A549 (cell line): Measurements from ENCODE around the gene GAD2. TPM values are rescaled to one million over a fixed set of nuclear protein-coding genes. Genes with fewer than 3 reads are reported as not detected.

Experiments
- ATAC-seq, 2 experiments: fragments of 200-7000 bp in 1 of 2; fragments of >200 bp in 1 of 2; cut with Nextera tagmentation in 1 of 2; cut with Tn5 transposase in 1 of 2; 3 replicates each; pipeline versions ENCODE4 v1.8.0 to v1.9.1; 2018 to 2020; ENCODE audit warnings: mild to moderate bottlenecking in 1 of 2, moderate library complexity in 1 of 2
- CTCF ChIA-PET: fragments of 300-600 bp; sonication (Branson Sonifier 250); formaldehyde crosslinking; extraction: SDS; loops from one replicate; lab custom pipeline; 2021; ENCODE audit warnings: antibody characterized with exemption, inconsistent platforms; lab: Yijun Ruan, JAX
- POLR2A ChIA-PET: fragments of 350-600 bp; formaldehyde crosslinking; extraction: SDS; loops from one replicate; lab custom pipeline; 2021; ENCODE audit warnings: antibody characterized with exemption, inconsistent platforms; lab: Yijun Ruan, JAX
- DNase-seq, 2 experiments: peaks; one replicate each; pipeline versions ENCODE4 v3.0.0 to v3.0.0-alpha.2; 2011 to 2016; ENCODE audit warnings: low read depth in 1 of 2, low spot score in 1 of 2
- FAIRE-seq: peaks from 2 replicates; lab custom pipeline; 2011; peaks lifted over from hg19 to GRCh38; lab: Jason Lieb, UNC
- H3K27ac ChIP-seq, 2 experiments: fragments of >200 bp; sonication (Bioruptor Twin); formaldehyde crosslinking; 3 replicates each; pipeline ENCODE4 v1.5.1; 2016 to 2017
- H3K4me1 ChIP-seq: fragments of >200 bp; sonication (Bioruptor Twin); formaldehyde crosslinking; 3 replicates; pipeline ENCODE4 v1.6.1; 2016
- H3K4me2 ChIP-seq: fragments of >200 bp; sonication (Bioruptor Twin); formaldehyde crosslinking; 3 replicates; pipeline ENCODE4 v1.6.1; 2016
- H3K4me3 ChIP-seq: fragments of >200 bp; sonication (Bioruptor Twin); formaldehyde crosslinking; 3 replicates; pipeline ENCODE4 v1.5.1; 2016
- H3K9me3 ChIP-seq: fragments of >200 bp; sonication (Bioruptor Twin); formaldehyde crosslinking; 3 replicates; pipeline ENCODE4 v1.6.1; 2016
- BHLHE40 ChIP-seq: IDR thresholded peaks from 2 replicates; pipeline ENCODE4 v1.6.1; 2012; ENCODE audit warnings: low read depth, low read length, inconsistent platforms
- CBX8 ChIP-seq: fragments of 200-600 bp; sonication (generic); IDR thresholded peaks from 2 replicates; pipeline ENCODE4 v1.6.1; 2016
- CHD4 ChIP-seq: fragments of 200-600 bp; sonication (generic); IDR thresholded peaks from 2 replicates; pipeline ENCODE4 v1.6.1; 2016; ENCODE audit warnings: antibody characterized with exemption, mild to moderate bottlenecking, borderline replicate concordance
- EHF ChIP-seq: fragments of 250-450 bp; sonication (Bioruptor Pico); IDR thresholded peaks from 2 replicates; pipeline ENCODE4 v1.5.0; 2020; ENCODE audit warnings: mild to moderate bottlenecking
- EP300 ChIP-seq, 2 experiments: fragments of >200 bp; sonication (Bioruptor Twin); formaldehyde crosslinking; IDR thresholded peaks; 2 replicates in 1 of 2; 3 replicates in 1 of 2; pipeline ENCODE4 v1.6.1; 2016 to 2017
- FOXS1 ChIP-seq: fragments of 250-450 bp; sonication (Bioruptor Pico); IDR thresholded peaks from 2 replicates; pipeline ENCODE4 v1.5.0; 2020; ENCODE audit warnings: mild to moderate bottlenecking, moderate library complexity
- HDAC2 ChIP-seq: fragments of 200-600 bp; sonication (generic); IDR thresholded peaks from 2 replicates; pipeline ENCODE4 v1.6.1; 2016
- KDM5A ChIP-seq: fragments of 200-600 bp; sonication (generic); IDR thresholded peaks from 2 replicates; pipeline ENCODE4 v1.6.1; 2016; ENCODE audit warnings: antibody characterized with exemption, mild to moderate bottlenecking
- MAFK ChIP-seq: fragments of 450-650 bp; IDR thresholded peaks from 2 replicates; pipeline ENCODE4 v1.6.1; 2014; ENCODE audit not compliant: partially characterized antibody
- MAZ ChIP-seq: fragments of 150-350 bp; IDR thresholded peaks from 2 replicates; pipeline ENCODE4 v1.6.1; 2014; ENCODE audit warnings: antibody characterized with exemption, low read depth, low read length, borderline replicate concordance
- NFE2L2 ChIP-seq: fragments of 150-350 bp; conservative IDR thresholded peaks from 2 replicates; pipeline ENCODE4 v1.6.1; 2014; ENCODE audit warnings: low read length
- POLR2AphosphoS2 ChIP-seq: conservative IDR thresholded peaks from 2 replicates; pipeline ENCODE4 v1.6.1; 2012; ENCODE audit warnings: low read length, improper control_type of control experiment, inconsistent platforms
- SREBF2 ChIP-seq: fragments of 450-650 bp; IDR thresholded peaks from 2 replicates; pipeline ENCODE4 v1.6.1; 2014; ENCODE audit warnings: mild to moderate bottlenecking, moderate library complexity
- ZFP36 ChIP-seq: fragments of 450-650 bp; IDR thresholded peaks from 2 replicates; pipeline ENCODE4 v1.6.1; 2014; ENCODE audit warnings: borderline replicate concordance; ENCODE audit not compliant: partially characterized antibody
- WGBS: methylation state at CpG from one replicate; pipeline ENCODE4 v1.1.6; 2017; ENCODE audit errors: missing lambda C conversion rate; 5-methylcytosine and 5-hydroxymethylcytosine counted together
- polyA plus RNA-seq, 4 experiments: library from polyadenylated mRNA; depleted of rRNA in 3 of 4; stranded (reverse); fragments of >200 nt; fragmentation: RNase III in 1 of 4; extraction: RNeasy Plus Mini Kit Qiagen cat#74134 plus additional on column Dnase treatment in 1 of 4; gene quantifications; 2 replicates in 3 of 4; 3 replicates in 1 of 4; pipeline ENCODE4 v1.2.3, GENCODE V29; 2011 to 2017
- TF ChIP-seq, protein P1 (sequence below): fragments of >200 bp; sonication (Bioruptor Twin); formaldehyde crosslinking; IDR thresholded peaks from 3 replicates; pipeline ENCODE4 v1.6.1; 2016
- TF ChIP-seq, protein P2 (sequence below): IDR thresholded peaks from 2 replicates; pipeline ENCODE4 v1.6.1; 2012; ENCODE audit warnings: low read depth, borderline replicate concordance
- TF ChIP-seq, protein P3 (sequence below): fragments of 250-450 bp; sonication (Bioruptor Pico); IDR thresholded peaks from 2 replicates; pipeline ENCODE4 v1.5.0; 2020; ENCODE audit warnings: low read depth, mild to moderate bottlenecking, moderate library complexity

Gene GAD2
- polyA plus RNA-seq, 2 of the 4 experiments (the other 2 are of a cell fraction), result not detected

DNA sequence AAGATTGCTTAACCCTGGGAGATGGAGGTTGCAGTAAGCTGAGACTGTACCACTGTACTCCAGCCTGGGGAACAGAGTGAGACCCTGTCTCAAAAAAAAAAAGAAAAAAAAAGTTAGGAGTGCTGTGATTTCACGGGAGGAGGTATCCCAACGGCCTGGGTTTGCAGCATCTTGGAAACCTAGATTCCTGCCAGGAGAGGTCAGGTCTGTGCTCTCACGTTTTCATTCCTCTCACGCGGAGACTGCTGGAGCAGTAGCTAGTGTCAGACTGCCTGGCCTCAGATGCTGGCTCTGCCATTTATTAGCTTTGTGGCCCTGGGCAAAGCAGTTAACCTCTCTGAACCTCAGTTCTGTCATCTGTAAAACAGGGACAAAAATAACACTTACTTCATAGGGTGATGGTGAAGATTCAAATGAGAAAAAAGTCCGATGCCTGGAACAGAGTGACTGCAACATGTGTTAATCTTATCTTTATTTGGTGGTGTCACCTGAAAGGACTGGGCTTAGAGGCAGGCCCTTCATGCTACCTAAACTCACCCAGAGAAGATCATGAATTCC is 94.9 kb downstream of the GAD2 start:
- no peak for TF ChIP-seq POLR2AphosphoS2
- TF ChIP-seq SREBF2, result no peak
- TF ChIP-seq EP300 (IDR thresholded peaks at IDR 0.05), result no peak
- FAIRE-seq (no peak), DNase-seq (peak; percentile 6 to 18), ATAC-seq (peak; percentile 74 to 84; a peak in 4 of 6 replicates)
- peaks cover 3% of the 10 kb centered on the region; the same call in 1 of the 3 replicates for H3K4me1 ChIP-seq
- H3K9me3 ChIP-seq, result no peaks in the 10 kb centered on the region
- H3K4me3 ChIP-seq, result no peak overlapping the region
- CTCF ChIA-PET, result interaction anchor here (0.6 kb wide), 1 partner anchor 156 kb away, joined by 3 read pairs; no protein-coding TSS in a partner anchor
- no peak overlapping the region for H3K27ac ChIP-seq
- POLR2A ChIA-PET, result no interaction called here
- peak overlapping the region; percentile 35; the same call in 1 of the 3 replicates for H3K4me2 ChIP-seq
- WGBS, result 58% methylated on average over 6 of the region's 6 CpGs

DNA sequence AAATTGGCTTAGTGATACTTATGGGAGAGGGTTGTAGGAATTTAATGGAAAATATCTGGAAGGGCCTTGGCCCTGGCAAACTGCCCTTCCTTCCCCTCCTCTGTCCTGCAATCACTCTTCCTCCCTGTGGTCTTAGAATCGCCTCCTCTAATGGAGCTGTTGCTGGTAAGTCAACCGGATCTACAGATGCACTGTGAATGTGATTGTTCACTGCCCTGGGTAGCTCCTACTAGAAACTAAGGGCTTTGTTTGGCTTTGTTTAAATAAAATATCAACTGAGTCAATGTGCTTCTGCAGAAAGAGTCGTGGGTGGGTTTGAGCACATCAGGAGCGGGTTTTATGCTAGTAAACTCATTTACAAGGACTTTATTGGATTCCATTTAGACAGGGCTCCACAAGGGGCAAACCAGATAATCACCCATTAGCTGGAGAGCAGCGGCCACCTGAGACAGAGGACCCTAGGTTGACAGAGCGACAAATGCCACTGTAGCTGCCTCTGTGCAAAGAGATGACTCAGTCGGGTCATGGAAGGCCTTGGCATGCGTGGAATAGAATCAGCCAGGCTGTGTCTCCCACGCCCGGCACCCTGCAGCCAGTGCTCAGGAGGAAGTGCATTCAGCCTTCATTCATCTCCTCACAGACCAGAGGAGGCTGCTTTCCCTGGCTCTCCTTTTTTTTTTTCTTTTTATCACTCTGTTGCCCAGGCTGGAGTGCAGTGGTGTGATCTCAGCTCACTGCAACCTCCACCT is 97.9 kb downstream of the GAD2 start:
- ATAC-seq, result no peak
- WGBS, result 41% methylated on average over 10 of the region's 10 CpGs
- no peak for DNase-seq

DNA sequence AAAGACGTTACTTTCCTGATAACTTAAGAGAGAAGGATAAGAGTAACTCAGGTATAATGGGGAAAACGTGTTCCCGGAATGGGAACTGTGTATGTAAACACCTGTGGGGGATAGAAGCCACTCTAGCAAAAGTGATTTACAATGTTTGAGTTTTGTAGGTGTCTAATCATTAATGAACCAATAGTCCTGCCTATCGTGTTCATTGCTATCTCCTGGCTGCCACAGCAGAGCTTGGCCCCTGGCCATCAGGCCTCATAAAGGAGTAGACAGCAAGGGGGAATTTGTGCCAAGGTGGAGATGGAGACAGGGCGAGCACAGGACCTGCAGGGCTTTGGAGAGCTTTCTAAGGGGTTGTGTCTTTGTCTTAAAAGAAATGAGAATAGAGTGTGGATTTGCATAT is 102.1 kb downstream of the GAD2 start:
- no peak overlapping the region for H3K4me2 ChIP-seq
- no peaks in the 10 kb centered on the region for H3K9me3 ChIP-seq
- 18% methylated on average over 5 of the region's 5 CpGs for WGBS
- TF ChIP-seq FOXS1 (no peak), HDAC2 (no peak), MAZ (no peak), SREBF2 (no peak), ZFP36 (no peak), CHD4 (no peak), EP300 (IDR thresholded peaks at IDR 0.05) (no peak), BHLHE40 (no peak), KDM5A (no peak), POLR2AphosphoS2 (no peak)
- TF ChIP-seq, protein P1, sequence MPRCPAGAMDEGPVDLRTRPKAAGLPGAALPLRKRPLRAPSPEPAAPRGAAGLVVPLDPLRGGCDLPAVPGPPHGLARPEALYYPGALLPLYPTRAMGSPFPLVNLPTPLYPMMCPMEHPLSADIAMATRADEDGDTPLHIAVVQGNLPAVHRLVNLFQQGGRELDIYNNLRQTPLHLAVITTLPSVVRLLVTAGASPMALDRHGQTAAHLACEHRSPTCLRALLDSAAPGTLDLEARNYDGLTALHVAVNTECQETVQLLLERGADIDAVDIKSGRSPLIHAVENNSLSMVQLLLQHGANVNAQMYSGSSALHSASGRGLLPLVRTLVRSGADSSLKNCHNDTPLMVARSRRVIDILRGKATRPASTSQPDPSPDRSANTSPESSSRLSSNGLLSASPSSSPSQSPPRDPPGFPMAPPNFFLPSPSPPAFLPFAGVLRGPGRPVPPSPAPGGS, result no peak
- TF ChIP-seq, protein P2, sequence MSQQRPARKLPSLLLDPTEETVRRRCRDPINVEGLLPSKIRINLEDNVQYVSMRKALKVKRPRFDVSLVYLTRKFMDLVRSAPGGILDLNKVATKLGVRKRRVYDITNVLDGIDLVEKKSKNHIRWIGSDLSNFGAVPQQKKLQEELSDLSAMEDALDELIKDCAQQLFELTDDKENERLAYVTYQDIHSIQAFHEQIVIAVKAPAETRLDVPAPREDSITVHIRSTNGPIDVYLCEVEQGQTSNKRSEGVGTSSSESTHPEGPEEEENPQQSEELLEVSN, result no peak
- no peaks in the 10 kb centered on the region for H3K4me1 ChIP-seq
- ChIA-PET POLR2A (no interaction called here), CTCF (no interaction called here)
- DNase-seq (no peak), FAIRE-seq (no peak), ATAC-seq (no peak)
- no peak overlapping the region for H3K27ac ChIP-seq
- H3K4me3 ChIP-seq, result no peak overlapping the region

More for the DNA sequence above, 97.9 kb downstream of the GAD2 start:
- H3K9me3 ChIP-seq, result no peaks in the 10 kb centered on the region
- TF ChIP-seq, protein P3, sequence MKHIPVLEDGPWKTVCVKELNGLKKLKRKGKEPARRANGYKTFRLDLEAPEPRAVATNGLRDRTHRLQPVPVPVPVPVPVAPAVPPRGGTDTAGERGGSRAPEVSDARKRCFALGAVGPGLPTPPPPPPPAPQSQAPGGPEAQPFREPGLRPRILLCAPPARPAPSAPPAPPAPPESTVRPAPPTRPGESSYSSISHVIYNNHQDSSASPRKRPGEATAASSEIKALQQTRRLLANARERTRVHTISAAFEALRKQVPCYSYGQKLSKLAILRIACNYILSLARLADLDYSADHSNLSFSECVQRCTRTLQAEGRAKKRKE (CRISPR knock-in tag), result no peak
- TF ChIP-seq CBX8, result no peak
- TF ChIP-seq, all 56 proteins: peak for 0
- POLR2A ChIA-PET, result no interaction called here
- H3K4me2 ChIP-seq, result no peak overlapping the region
- H3K27ac ChIP-seq, result no peak overlapping the region
- peaks cover 3% of the 10 kb centered on the region; the same call in 1 of the 3 replicates for H3K4me1 ChIP-seq
- no peak for FAIRE-seq
- CTCF ChIA-PET, result interaction anchor here (1.0 to 1.1 kb wide), 2 partner anchors 21 to 1046 kb away, joined by 3 read pairs; no protein-coding TSS in a partner anchor
- H3K4me3 ChIP-seq, result no peak overlapping the region

DNA sequence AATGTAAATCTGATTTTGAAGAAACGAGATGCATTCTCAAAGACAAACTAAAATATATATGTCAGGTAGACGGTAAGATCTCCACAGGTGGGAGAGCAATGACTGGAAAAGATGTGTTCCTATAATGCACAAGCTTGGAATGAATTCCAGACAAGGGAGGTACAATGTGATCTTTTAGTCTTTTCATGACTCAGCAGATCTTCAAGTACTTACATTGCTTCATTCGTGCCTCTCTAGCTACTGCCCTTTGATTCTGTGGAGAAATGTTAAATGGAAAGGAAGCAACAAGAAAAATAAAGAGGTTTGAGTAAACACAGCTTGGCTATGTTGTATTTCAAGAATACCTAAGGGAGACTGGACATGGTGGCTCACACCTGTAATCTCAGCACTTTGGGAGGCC is 106.6 kb downstream of the GAD2 start:
- Histone ChIP-seq H3K4me3 (no peak overlapping the region), H3K9me3 (no peaks in the 10 kb centered on the region), H3K4me2 (no peak overlapping the region), H3K4me1 (no peaks in the 10 kb centered on the region), H3K27ac (0 out of 6 replicates have a peak overlapping the region, but pooled peaks of 1 of the 2 experiments have one; percentile 25)
- DNase-seq, result peak in 1 of 2 experiments; percentile 37
- no peak for ATAC-seq
- no peak for FAIRE-seq
- TF ChIP-seq EHF (CRISPR knock-in tag), result no peak
- peak; percentile 79 for TF ChIP-seq NFE2L2
- TF ChIP-seq MAFK, result peak; percentile 98
- WGBS, result 52% methylated on average over 3 of the region's 3 CpGs
- ChIA-PET CTCF (no interaction called here), POLR2A (no interaction called here)
